ENCODE data around the gene SRL. TPM values are rescaled to one million over a fixed set of nuclear protein-coding genes. Genes with fewer than 3 reads are reported as not detected.
"Not testable (repeated sequence)": the region's sequence is repeated elsewhere in the genome, so short reads cannot be mapped to it uniquely, and the experiment has no call there.

Gene SRL
- total RNA-seq, 1 experiment from 2014 or later = not detected

GRCh38 chr16:4166821-4167220 is 75.1 kb downstream of the SRL start:
- no peak for DNase-seq (ENCODE audit: low read depth)

- peak; percentile 39 for DNase-seq (ENCODE audit: low read depth)
These were observed 81.0 kb downstream of the SRL start for GRCh38 chr16:4160658-4161430.

- DNase-seq (ENCODE audit: low read depth) = no peak
These were observed 82.2 kb downstream of the SRL start for GRCh38 chr16:4159726-4160125.

GRCh38 chr16:4158143-4159093 is 83.5 kb downstream of the SRL start:
- DNase-seq (ENCODE audit: low read depth) = no peak

GRCh38 chr16:4157376-4157825 is 84.5 kb downstream of the SRL start:
- DNase-seq (ENCODE audit: low read depth) = no peak

GRCh38 chr16:4156503-4156902 is 85.4 kb downstream of the SRL start:
- DNase-seq (ENCODE audit: low read depth) = not testable (repeated sequence)

- not testable (repeated sequence) for DNase-seq (ENCODE audit: low read depth)
These were observed 88.5 kb downstream of the SRL start for GRCh38 chr16:4153364-4153763.

- DNase-seq (ENCODE audit: low read depth) = no peak
These were observed 89.6 kb downstream of the SRL start for GRCh38 chr16:4152267-4152666.

- no peak for DNase-seq (ENCODE audit: low read depth)
These were observed 94.6 kb downstream of the SRL start for GRCh38 chr16:4147236-4147635.

- no peak for DNase-seq (ENCODE audit: low read depth)
These were observed 99.6 kb downstream of the SRL start for GRCh38 chr16:4142268-4142667.

- DNase-seq (ENCODE audit: low read depth) = no peak
These were observed 100.3 kb downstream of the SRL start for GRCh38 chr16:4141604-4142003.

GRCh38 chr16:4140652-4141051 is 101.2 kb downstream of the SRL start:
- DNase-seq (ENCODE audit: low read depth) = peak; percentile 18

- no peak for DNase-seq (ENCODE audit: low read depth)
These were observed 101.9 kb downstream of the SRL start for GRCh38 chr16:4139968-4140367.

Other genes starting within 250 kb of the SRL start
- 5.3 and 18.1 TPM in 2 replicates for gene ADCY9, start 125.6 kb downstream of the SRL start, total RNA-seq (2014; rRNA removed; shearing (Covaris generic))
- 3.2 and 6.2 TPM in 2 replicates for gene TFAP4, start 30.9 kb upstream of the SRL start, total RNA-seq (2014; rRNA removed; shearing (Covaris generic))
- 0.22 and 1.1 TPM in 2 replicates for gene GLIS2, start 74.0 kb upstream of the SRL start, total RNA-seq (2014; rRNA removed; shearing (Covaris generic))
- gene PAM16, start 109.2 kb upstream of the SRL start, total RNA-seq (2014; rRNA removed; shearing (Covaris generic)) = 38.6 and 61.5 TPM in 2 replicates
- 69.9 and 115 TPM in 2 replicates for gene VASN, start 129.8 kb upstream of the SRL start, total RNA-seq (2014; rRNA removed; shearing (Covaris generic))
- gene CORO7, start 174.5 kb upstream of the SRL start, total RNA-seq (2014; rRNA removed; shearing (Covaris generic)) = 8.7 and 13.1 TPM in 2 replicates
- 68.2 and 69.0 TPM in 2 replicates for gene DNAJA3, start 183.8 kb upstream of the SRL start, total RNA-seq (2014; rRNA removed; shearing (Covaris generic))
- gene NMRAL1, start 232.5 kb upstream of the SRL start, total RNA-seq (2014; rRNA removed; shearing (Covaris generic)) = 118 and 126 TPM in 2 replicates
- 54.5 and 86.1 TPM in 2 replicates for gene HMOX2, start 234.3 kb upstream of the SRL start, total RNA-seq (2014; rRNA removed; shearing (Covaris generic))